Measurements from ENCODE around the gene ZBTB8OS.

- TF ChIP-seq POLR2A (IDR thresholded peaks at IDR 0.05) (no peak), CTCF (IDR thresholded peaks at IDR 0.05 in 4 of 5, conservative IDR thresholded peaks at IDR 0.05 in 1 of 5) (no peak)
These were observed 2.8 kb downstream of the ZBTB8OS start for GRCh38 chr1:32647308-32648134.
